ENCODE measurements around the gene GAB4.

DNA sequence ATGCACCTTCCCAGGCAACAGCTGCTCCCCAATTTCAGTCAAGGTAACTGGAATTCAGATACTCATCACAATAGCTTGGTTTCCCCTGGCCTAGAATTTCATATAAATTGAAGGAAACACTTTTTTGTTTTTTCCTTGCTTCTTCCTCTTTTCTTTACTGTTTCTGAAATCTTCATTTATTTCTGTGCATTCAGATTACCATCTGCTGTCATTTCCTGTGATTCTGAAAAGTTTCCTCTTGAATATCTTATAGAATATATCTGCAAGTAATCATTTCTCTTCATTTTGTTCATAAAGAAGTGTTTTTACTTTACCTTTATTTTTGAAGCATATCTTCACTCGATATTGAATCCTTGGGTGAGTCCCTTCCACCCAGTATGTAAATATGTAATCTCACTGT, 85.3 kb downstream of the GAB4 start:
- TF ChIP-seq POLR2A (IDR thresholded peaks at IDR 0.05; ENCODE audit: low read depth, low read length) (no peak), POLR2AphosphoS5 (IDR thresholded peaks at IDR 0.05; ENCODE audit: low read depth, low read length) (no peak)

Measured in GM12891 (cell line).